ENCODE measurements around the gene FHL5.

The FHL5 gene

GRCh38 chr6:96563853-96564252, 925 bp downstream of the FHL5 start:
- TF ChIP-seq CTCF (IDR thresholded peaks at IDR 0.05; ENCODE audit: low read length, missing control alignments): no peak
- DNase-seq (ENCODE audit: low read depth): no peak
- no peak overlapping the region for H3K4me3 ChIP-seq (replicated peaks; ENCODE audit: low read depth, low read length)

- DNase-seq (ENCODE audit: low read depth): no peak
- no peak overlapping the region for H3K4me3 ChIP-seq (replicated peaks; ENCODE audit: low read depth, low read length)
- no peak for TF ChIP-seq CTCF (IDR thresholded peaks at IDR 0.05; ENCODE audit: low read length, missing control alignments)
Observed at GRCh38 chr6:96570053-96570452, 7.1 kb downstream of the FHL5 start.

- DNase-seq (ENCODE audit: low read depth): no peak
- no peak overlapping the region for H3K4me3 ChIP-seq (replicated peaks; ENCODE audit: low read depth, low read length)
- TF ChIP-seq CTCF (IDR thresholded peaks at IDR 0.05; ENCODE audit: low read length, missing control alignments): no peak
Observed at GRCh38 chr6:96571551-96571950, 8.6 kb downstream of the FHL5 start.

- DNase-seq (ENCODE audit: low read depth): no peak
- TF ChIP-seq CTCF (IDR thresholded peaks at IDR 0.05; ENCODE audit: low read length, missing control alignments): no peak
- no peak overlapping the region for H3K4me3 ChIP-seq (replicated peaks; ENCODE audit: low read depth, low read length)
Observed at GRCh38 chr6:96575359-96575758, 12.4 kb downstream of the FHL5 start.

- no peak overlapping the region for H3K4me3 ChIP-seq (replicated peaks; ENCODE audit: low read depth, low read length)
- DNase-seq (ENCODE audit: low read depth): no peak
- no peak for TF ChIP-seq CTCF (IDR thresholded peaks at IDR 0.05; ENCODE audit: low read length, missing control alignments)
Observed at GRCh38 chr6:96576221-96576620, 13.3 kb downstream of the FHL5 start.

- no peak overlapping the region for H3K4me3 ChIP-seq (replicated peaks; ENCODE audit: low read depth, low read length)
- no peak for TF ChIP-seq CTCF (IDR thresholded peaks at IDR 0.05; ENCODE audit: low read length, missing control alignments)
- no peak for DNase-seq (ENCODE audit: low read depth)
Observed at GRCh38 chr6:96582021-96582420, 19.1 kb downstream of the FHL5 start.

- DNase-seq (ENCODE audit: low read depth): no peak
- TF ChIP-seq CTCF (IDR thresholded peaks at IDR 0.05; ENCODE audit: low read length, missing control alignments): no peak
- no peak overlapping the region for H3K4me3 ChIP-seq (replicated peaks; ENCODE audit: low read depth, low read length)
Observed at GRCh38 chr6:96582436-96582835, 19.5 kb downstream of the FHL5 start.
